Gastrocnemius medialis (tissue), 4 donors: ENCODE data around the gene TPD52L1. TPM values are rescaled to one million over a fixed set of nuclear protein-coding genes. Genes with fewer than 3 reads are reported as not detected.

ENCODE experiments used
- ATAC-seq, 2 donors: fragments of 150-250 bp; one replicate each; pipeline ENCODE4 v1.9.1; 2016
- DNase-seq, 2 donors: peaks; one replicate each; pipeline ENCODE4 v3.0.0-alpha.2; 2019
- H3K27ac ChIP-seq, 4 donors: fragments of 200-600 bp; sonication (generic); 1 replicate in 1 of 4; 2 replicates in 3 of 4; pipeline ENCODE4 v1.5.1; 2016 to 2018; ENCODE audit warnings: mild to moderate bottlenecking in 2 of 4, moderate library complexity in 1 of 4
- H3K27me3 ChIP-seq, 3 donors: fragments of 200-600 bp; sonication (generic) in 2 of 3; 1 replicate in 1 of 3; 2 replicates in 2 of 3; pipeline versions ENCODE4 v1.5.1 to v1.6.0; 2016 to 2019; ENCODE audit warnings: mild to moderate bottlenecking in 1 of 3, moderate library complexity in 1 of 3
- H3K36me3 ChIP-seq, 2 donors: fragments of 200-600 bp; sonication (generic) in 1 of 2; one replicate each; pipeline ENCODE4 v1.5.1; 2017 to 2018
- H3K4me1 ChIP-seq, 2 donors: fragments of 200-600 bp; sonication (generic) in 1 of 2; one replicate each; pipeline ENCODE4 v1.5.1; 2016 to 2017; ENCODE audit warnings: mild to moderate bottlenecking in 2 of 2
- H3K4me3 ChIP-seq, 4 donors: fragments of 200-600 bp; sonication (generic) in 3 of 4; 1 replicate in 1 of 4; 2 replicates in 3 of 4; pipeline ENCODE4 v1.5.1; 2016 to 2019; ENCODE audit warnings: mild to moderate bottlenecking in 2 of 4
- H3K9me3 ChIP-seq, 3 donors: fragments of 200-600 bp; sonication (generic) in 2 of 3; 1 replicate in 1 of 3; 2 replicates in 2 of 3; pipeline ENCODE4 v1.5.1; 2016 to 2019
- CTCF ChIP-seq, 5 experiments: fragments of 450-650 bp in 3 of 5; fragments of 200-600 bp in 2 of 5; sonication (generic) in 2 of 5; IDR thresholded peaks in 4 of 5; conservative IDR thresholded peaks in 1 of 5; 1 replicate in 4 of 5; 2 replicates in 1 of 5; pipeline ENCODE4 v1.5.1; 2016 to 2019; ENCODE audit warnings: antibody characterized with exemption in 5 of 5, mild to moderate bottlenecking in 3 of 5, moderate library complexity in 3 of 5
- POLR2A ChIP-seq, 2 donors: fragments of 450-650 bp; IDR thresholded peaks; one replicate each; pipeline ENCODE4 v1.6.1; 2017; ENCODE audit warnings: antibody characterized with exemption in 2 of 2, mild to moderate bottlenecking in 2 of 2, moderate library complexity in 2 of 2
- in situ Hi-C, 4 donors: fragments of 200-750 bp; cut with MboI; loops; one replicate each; pipeline versions ENCODE4 v1.15.0 to v1.8.0; 2017; ENCODE audit warnings: low sequenced_read_pairs in 4 of 4
- intact Hi-C: fragments of 100-400 bp; cut with DNase I; formaldehyde crosslinking; loops from one replicate; pipeline ENCODE4 v1.15.1; 2023; ENCODE audit warnings: low total_unique reads
- total RNA-seq, 4 donors: library from RNA; depleted of rRNA; stranded (reverse); fragments of >200 nt; gene quantifications; one replicate each; pipeline versions ENCODE4 v1.1.0 to v1.2.3, GENCODE V29; 2016

TPD52L1 gene
- total RNA-seq, 4 donors from 2014 or later: 47.6 to 152 (median 123) TPM

- Histone ChIP-seq H3K4me3 (no peak overlapping the region), H3K9me3 (no peaks in the 10 kb centered on the region), H3K27ac (peak overlapping the region; percentile 42 to 66 (median 62)), H3K36me3 (no peaks in the 10 kb centered on the region), H3K27me3 (no peaks in the 10 kb centered on the region), H3K4me1 (peaks cover 50 to 65% of the 10 kb centered on the region in 2 donors)
- TF ChIP-seq POLR2A (IDR thresholded peaks at IDR 0.05): no peak
- TF ChIP-seq CTCF (IDR thresholded peaks at IDR 0.05 in 4 of 5, conservative IDR thresholded peaks at IDR 0.05 in 1 of 5): no peak
- ATAC-seq: no peak
- in situ Hi-C loops: loop anchor here in 3 of 4 donors (25.0 kb wide), 2 partner anchors 93 to 593 kb away; no protein-coding TSS in a partner anchor
- intact Hi-C loops: no loop called here
- no peak for DNase-seq
Observed at GRCh38 chr6:125169522-125169921, 15.9 kb downstream of the TPD52L1 start.

- TF ChIP-seq POLR2A (IDR thresholded peaks at IDR 0.05) (no peak), CTCF (IDR thresholded peaks at IDR 0.05 in 4 of 5, conservative IDR thresholded peaks at IDR 0.05 in 1 of 5) (no peak)
- Histone ChIP-seq H3K27me3 (no peaks in the 10 kb centered on the region), H3K9me3 (no peaks in the 10 kb centered on the region), H3K4me3 (no peak overlapping the region), H3K36me3 (no peaks in the 10 kb centered on the region), H3K4me1 (peaks cover 58 to 70% of the 10 kb centered on the region in 2 donors), H3K27ac (peak overlapping the region; percentile 45 to 66 (median 62))
- ATAC-seq (peak; percentile 85 to 91), DNase-seq (no peak)
- intact Hi-C loops (no loop called here), in situ Hi-C loops (loop anchor here in 3 of 4 donors (25.0 kb wide), 2 partner anchors 92 to 592 kb away; no protein-coding TSS in a partner anchor)
Observed at GRCh38 chr6:125170376-125170775, 16.8 kb downstream of the TPD52L1 start.

GRCh38 chr6:125173341-125174095 is 19.9 kb downstream of the TPD52L1 start:
- Histone ChIP-seq H3K36me3 (no peaks in the 10 kb centered on the region), H3K27me3 (no peaks in the 10 kb centered on the region), H3K27ac (peak overlapping the region in 3 of 4 donors; percentile 20 to 51 (median 50)), H3K4me1 (peaks cover 59 to 64% of the 10 kb centered on the region in 2 donors), H3K9me3 (no peaks in the 10 kb centered on the region), H3K4me3 (no peak overlapping the region)
- no peak for TF ChIP-seq CTCF (IDR thresholded peaks at IDR 0.05 in 4 of 5, conservative IDR thresholded peaks at IDR 0.05 in 1 of 5)
- DNase-seq (peak in 1 of 2 donors; percentile 32), ATAC-seq (peak in 1 of 2 donors; percentile 51)
- in situ Hi-C loops (loop anchor here in 3 of 4 donors (25.0 kb wide), 2 partner anchors 89 to 589 kb away; no protein-coding TSS in a partner anchor), intact Hi-C loops (no loop called here)

GRCh38 chr6:125174626-125175025 is 21.1 kb downstream of the TPD52L1 start:
- peak overlapping the region in 1 of 4 donors; percentile 4 for H3K27ac ChIP-seq
- DNase-seq (no peak), ATAC-seq (no peak)
- TF ChIP-seq POLR2A (IDR thresholded peaks at IDR 0.05): no peak
- no peak for TF ChIP-seq CTCF (IDR thresholded peaks at IDR 0.05 in 4 of 5, conservative IDR thresholded peaks at IDR 0.05 in 1 of 5)
- peaks cover 50 to 53% of the 10 kb centered on the region in 2 donors for H3K4me1 ChIP-seq
- H3K4me3 ChIP-seq: no peak overlapping the region
- H3K9me3 ChIP-seq: no peaks in the 10 kb centered on the region
- intact Hi-C loops: no loop called here
- no peaks in the 10 kb centered on the region for H3K27me3 ChIP-seq
- H3K36me3 ChIP-seq: no peaks in the 10 kb centered on the region
- in situ Hi-C loops: loop anchor here in 3 of 4 donors (25.0 kb wide), 2 partner anchors 88 to 588 kb away; no protein-coding TSS in a partner anchor
